Body of pancreas (tissue), 4 donors: ENCODE data around the gene PPAN. TPM values are rescaled to one million over a fixed set of nuclear protein-coding genes. Genes with fewer than 3 reads are reported as not detected.

Experiments used
- ATAC-seq: fragments of 150-250 bp; one replicate; pipeline ENCODE4 v1.9.1; 2016
- DNase-seq, 4 donors: peaks; one replicate each; pipeline ENCODE4 v3.0.0-alpha.2; 2019
- H3K27ac ChIP-seq, 4 donors: fragments of 200-600 bp; sonication (generic); 1 replicate in 3 of 4; 2 replicates in 1 of 4; pipeline versions ENCODE4 v1.5.1 to v1.6.1; 2016 to 2019; ENCODE audit warnings: mild to moderate bottlenecking in 1 of 4, mixed read lengths in 1 of 4, moderate library complexity in 1 of 4
- H3K27me3 ChIP-seq, 2 donors: fragments of 200-600 bp; sonication (generic); one replicate each; pipeline ENCODE4 v1.6.0; 2016; ENCODE audit warnings: mild to moderate bottlenecking in 1 of 2
- H3K36me3 ChIP-seq, 2 donors: fragments of 200-600 bp; sonication (generic); replicated peaks in 1 of 2; 2 replicates each; pipeline ENCODE4 v1.5.1; 2016; ENCODE audit warnings: low read depth in 2 of 2; ENCODE audit not compliant: insufficient read depth in 1 of 2
- H3K4me1 ChIP-seq: fragments of 200-600 bp; sonication (generic); one replicate; pipeline ENCODE4 v1.6.0; 2016
- H3K4me3 ChIP-seq, 2 donors: fragments of 200-600 bp; sonication (generic); 1 replicate in 1 of 2; 2 replicates in 1 of 2; pipeline ENCODE4 v1.5.1; 2016 to 2019
- H3K9me3 ChIP-seq, 3 donors: fragments of 200-600 bp; sonication (generic); 1 replicate in 2 of 3; 2 replicates in 1 of 3; pipeline ENCODE4 v1.5.1; 2016
- CTCF ChIP-seq, 7 experiments: fragments of 450-650 bp in 4 of 7; fragments of 200-600 bp in 3 of 7; sonication (generic) in 3 of 7; IDR thresholded peaks; one replicate each; pipeline ENCODE4 v1.5.1; 2016 to 2019; ENCODE audit warnings: antibody characterized with exemption in 7 of 7
- POLR2A ChIP-seq, 3 donors: fragments of 450-650 bp; IDR thresholded peaks; one replicate each; pipeline ENCODE4 v1.6.1; 2016; ENCODE audit warnings: antibody characterized with exemption in 3 of 3, mild to moderate bottlenecking in 2 of 3
- WGBS, 2 donors: methylation state at CpG; one replicate each; pipeline ENCODE4 v1.1.5; 2017; 5-methylcytosine and 5-hydroxymethylcytosine counted together
- intact Hi-C: fragments of 100-400 bp; cut with DNase I; formaldehyde crosslinking; loops from one replicate; pipeline ENCODE4 v1.15.1; 2023
- total RNA-seq, 2 donors: library from RNA; depleted of rRNA; stranded (reverse); fragments of >200 nt; gene quantifications; one replicate each; pipeline ENCODE4 v1.1.0, GENCODE V29; 2016

PPAN gene
- total RNA-seq, 2 donors from 2014 or later = 11.5 to 14.0 TPM

- Histone ChIP-seq H3K4me1 (peaks cover 26% of the 10 kb centered on the region), H3K36me3 (peaks cover 22 to 40% of the 10 kb centered on the region in 2 donors), H3K9me3 (no peaks in the 10 kb centered on the region), H3K4me3 (no peak overlapping the region), H3K27me3 (no peaks in the 10 kb centered on the region), H3K27ac (no peak overlapping the region)
- ATAC-seq (no peak), DNase-seq (no peak)
- intact Hi-C loops = loop anchor here (5.0 kb wide), 1 partner anchor 188 kb away; no protein-coding TSS in a partner anchor
- 70 to 81% methylated on average over 8 to 21 of the region's 26 CpGs for WGBS, 2 donors
- no peak for TF ChIP-seq CTCF (IDR thresholded peaks at IDR 0.05)
These were observed 8.7 kb downstream of the PPAN start for GRCh38 chr19:10114651-10115391.

DNA sequence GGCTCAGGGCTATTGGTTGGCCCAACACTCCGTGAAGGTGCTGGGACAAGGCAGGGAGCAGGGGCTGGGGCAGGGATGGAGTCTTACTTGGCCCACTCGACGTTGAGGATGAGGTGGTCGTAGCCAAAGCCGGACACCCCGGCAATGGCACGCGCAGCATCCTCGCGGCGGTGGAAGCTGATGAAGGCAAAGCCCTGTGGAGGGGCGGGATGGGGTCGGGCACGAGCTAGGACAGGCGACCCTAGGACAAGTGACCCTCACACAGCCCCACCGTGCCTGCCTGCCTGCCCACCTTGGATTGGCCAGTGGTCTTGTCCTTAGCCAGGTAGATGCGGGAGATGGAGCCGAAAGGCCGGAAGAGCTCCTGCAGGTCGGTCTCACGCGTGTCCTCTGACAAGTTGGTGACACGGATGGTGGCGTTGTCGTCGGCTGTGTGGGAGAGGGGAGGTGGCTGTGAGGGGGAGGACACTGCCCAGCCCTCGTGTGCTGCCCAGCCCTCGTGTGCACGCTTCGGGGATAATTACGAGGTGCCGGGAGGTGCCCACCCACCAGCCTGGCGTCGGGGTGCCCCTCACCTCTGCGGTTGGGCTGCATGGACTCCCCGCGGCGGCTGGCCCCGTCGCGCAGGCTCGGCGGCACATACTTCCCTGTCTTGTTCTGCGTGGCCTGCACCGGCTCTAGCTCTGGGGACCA is 9.4 kb downstream of the PPAN start:
- DNase-seq = no peak
- ATAC-seq = no peak
- Histone ChIP-seq H3K9me3 (no peaks in the 10 kb centered on the region), H3K4me1 (peaks cover 26% of the 10 kb centered on the region), H3K27ac (no peak overlapping the region), H3K4me3 (no peak overlapping the region), H3K27me3 (no peaks in the 10 kb centered on the region), H3K36me3 (peaks cover 18 to 33% of the 10 kb centered on the region in 2 donors)
- intact Hi-C loops = no loop called here
- WGBS, 2 donors = 83% methylated on average over 14 to 37 of the region's 45 CpGs
- TF ChIP-seq CTCF (IDR thresholded peaks at IDR 0.05) (no peak), POLR2A (IDR thresholded peaks at IDR 0.05) (no peak)

GRCh38 chr19:10116085-10116865 is 10.1 kb downstream of the PPAN start:
- TF ChIP-seq POLR2A (IDR thresholded peaks at IDR 0.05) (no peak), CTCF (IDR thresholded peaks at IDR 0.05) (no peak)
- Histone ChIP-seq H3K27me3 (no peaks in the 10 kb centered on the region), H3K4me1 (peaks cover 26% of the 10 kb centered on the region), H3K4me3 (no peak overlapping the region), H3K36me3 (peaks cover 13 to 26% of the 10 kb centered on the region in 2 donors), H3K9me3 (no peaks in the 10 kb centered on the region), H3K27ac (no peak overlapping the region)
- whole genome bisulfite sequencing, 2 donors = 82 to 94% methylated on average over 24 to 35 of the region's 35 CpGs
- DNase-seq = no peak
- intact Hi-C loops = no loop called here
- ATAC-seq = no peak

- H3K27ac ChIP-seq = no peak overlapping the region
- no peak for DNase-seq
- H3K27me3 ChIP-seq = no peaks in the 10 kb centered on the region
- no peak for TF ChIP-seq POLR2A (IDR thresholded peaks at IDR 0.05)
- TF ChIP-seq CTCF (IDR thresholded peaks at IDR 0.05) = no peak
- ATAC-seq = no peak
- peaks cover 26% of the 10 kb centered on the region for H3K4me1 ChIP-seq
- no peak overlapping the region for H3K4me3 ChIP-seq
- H3K9me3 ChIP-seq = no peaks in the 10 kb centered on the region
- intact Hi-C loops = no loop called here
- peaks cover 13 to 24% of the 10 kb centered on the region in 2 donors for H3K36me3 ChIP-seq
- 50 to 83% methylated on average over 1 to 20 of the region's 21 CpGs for WGBS, 2 donors
These were observed 10.9 kb downstream of the PPAN start for GRCh38 chr19:10116866-10117616.
